PC-3 (cell line): ENCODE results near the gene PLCB4. TPM values are rescaled to one million over a fixed set of nuclear protein-coding genes. Genes with fewer than 3 reads are reported as not detected.

Source experiments
- ATAC-seq: fragments of 200-7000 bp; cut with Tn5 transposase; 2 replicates; pipeline ENCODE4 v1.9.1; 2020; ENCODE audit warnings: mild to moderate bottlenecking, moderate library complexity
- BruUV-seq: library from RNA; stranded (reverse); fragments of 400-500 nt; replicated peaks from 2 replicates; lab custom pipeline; 2021; lab: Mats Ljungman, UMichigan
- CTCF ChIA-PET: fragments of 300-600 bp; sonication (Branson Sonifier 250); formaldehyde crosslinking; loops from one replicate; lab custom pipeline; 2022; ENCODE audit warnings: antibody characterized with exemption; lab: Charles Lee
- POLR2A ChIA-PET: fragments of 300-600 bp; sonication (Branson Sonifier 250); formaldehyde crosslinking; loops from one replicate; lab custom pipeline; 2022; ENCODE audit warnings: antibody characterized with exemption; ENCODE audit not compliant: unreplicated experiment; lab: Charles Lee
- DNase-seq: peaks from one replicate; pipeline ENCODE4 v3.0.0-alpha.2; 2015
- H2AFZ ChIP-seq: fragments of 300-600 bp; sonication (generic); 2 replicates; pipeline ENCODE4 v1.6.0; 2016; ENCODE audit warnings: antibody characterized with exemption, low read length
- H3F3A ChIP-seq: fragments of 300-600 bp; sonication (generic); one replicate; pipeline ENCODE4 v1.6.0; 2017; ENCODE audit warnings: antibody characterized with exemption, low read length, control low read depth, mild to moderate bottlenecking; ENCODE audit not compliant: unreplicated experiment
- H3K27ac ChIP-seq: fragments of 300-600 bp; sonication (generic); 2 replicates; pipeline ENCODE4 v1.5.1; 2016; ENCODE audit warnings: mild to moderate bottlenecking, low read length
- H3K27me3 ChIP-seq: fragments of 300-600 bp; sonication (generic); 2 replicates; pipeline ENCODE4 v1.6.1; 2016; ENCODE audit warnings: low read length, mixed read lengths
- H3K36me3 ChIP-seq: fragments of 300-600 bp; sonication (generic); 2 replicates; pipeline ENCODE4 v1.6.1; 2016; ENCODE audit warnings: low read depth, mixed run types, low read length, mixed read lengths
- H3K4me1 ChIP-seq: fragments of 300-600 bp; sonication (generic); 2 replicates; pipeline ENCODE4 v1.5.1; 2016; ENCODE audit warnings: low read length; ENCODE audit not compliant: insufficient read depth
- H3K4me2 ChIP-seq: fragments of 300-600 bp; sonication (generic); 2 replicates; pipeline ENCODE4 v1.6.0; 2016; ENCODE audit warnings: low read length
- H3K4me3 ChIP-seq: fragments of 300-600 bp; sonication (generic); 2 replicates; pipeline ENCODE4 v1.5.1; 2016; ENCODE audit warnings: mild to moderate bottlenecking, low read length, mixed read lengths
- H3K79me2 ChIP-seq: fragments of 300-600 bp; sonication (generic); 2 replicates; pipeline ENCODE4 v1.6.1; 2017; ENCODE audit warnings: low read length, mixed read lengths
- H3K9ac ChIP-seq: fragments of 300-600 bp; sonication (generic); 2 replicates; pipeline ENCODE4 v1.6.0; 2016; ENCODE audit warnings: mild to moderate bottlenecking, low read length
- H3K9me2 ChIP-seq: fragments of 300-600 bp; sonication (generic); replicated peaks from 2 replicates; pipeline ENCODE4 v1.6.1; 2016; ENCODE audit warnings: mixed run types, low read length, mixed read lengths
- H3K9me3 ChIP-seq: fragments of 300-600 bp; sonication (generic); 2 replicates; pipeline ENCODE4 v1.6.1; 2016; ENCODE audit warnings: low read length, mixed read lengths
- H4K20me1 ChIP-seq: fragments of 300-600 bp; sonication (generic); 2 replicates; pipeline ENCODE4 v1.6.1; 2016; ENCODE audit warnings: low read length, mixed read lengths
- CTCF ChIP-seq: fragments of 300-600 bp; sonication (generic); conservative IDR thresholded peaks from 2 replicates; pipeline ENCODE4 v1.5.1; 2017; ENCODE audit warnings: antibody characterized with exemption, low read depth, mild to moderate bottlenecking, low read length
- EZH2 ChIP-seq: fragments of 300-600 bp; sonication (generic); IDR thresholded peaks from one replicate; pipeline ENCODE4 v1.6.1; 2017; ENCODE audit warnings: antibody characterized with exemption, mild to moderate bottlenecking, low read length; ENCODE audit not compliant: unreplicated experiment
- EZH2phosphoT487 ChIP-seq: fragments of 300-600 bp; sonication (generic); IDR thresholded peaks from 2 replicates; pipeline ENCODE4 v1.6.1; 2018; ENCODE audit warnings: mild to moderate bottlenecking, antibody characterized with exemption, low read length, borderline replicate concordance
- intact Hi-C: fragments of 100-400 bp; cut with micrococcal nuclease; formaldehyde crosslinking; loops from 2 replicates; pipeline ENCODE4 v1.9.0; 2023
- total RNA-seq: library from RNA; depleted of rRNA; stranded (reverse); fragments of >200 nt; gene quantifications from 2 replicates; pipeline ENCODE4 v1.2.3, GENCODE V29; 2014

The PLCB4 gene
- total RNA-seq, 1 experiment from 2014 or later: 25.4 TPM

GRCh38 chr20:9308056-9308455 lies 239.2 kb downstream of the PLCB4 start:
- no peaks in the 10 kb centered on the region for H3K9me2 ChIP-seq
- H3K36me3 ChIP-seq: no peaks in the 10 kb centered on the region
- no peak for TF ChIP-seq CTCF
- no peak for TF ChIP-seq EZH2
- TF ChIP-seq EZH2phosphoT487: no peak
- H4K20me1 ChIP-seq: no peaks in the 10 kb centered on the region
- H3K79me2 ChIP-seq: no peaks in the 10 kb centered on the region
- no peak overlapping the region for H3K9ac ChIP-seq
- ChIA-PET POLR2A (no interaction called here), CTCF (no interaction called here)
- no peak overlapping the region for H3K27ac ChIP-seq
- no peaks in the 10 kb centered on the region for H3F3A ChIP-seq
- BruUV-seq: no TSS peak
- no peaks in the 10 kb centered on the region for H3K9me3 ChIP-seq
- no peak overlapping the region for H3K4me2 ChIP-seq
- no peak for DNase-seq
- peaks cover 24% of the 10 kb centered on the region for H3K4me1 ChIP-seq
- no peak for ATAC-seq
- no peak overlapping the region for H3K4me3 ChIP-seq
- no peaks in the 10 kb centered on the region for H3K27me3 ChIP-seq
- no peak overlapping the region for H2AFZ ChIP-seq
- intact Hi-C loops: no loop called here

GRCh38 chr20:9311132-9311531 lies 242.2 kb downstream of the PLCB4 start:
- Histone ChIP-seq H3K36me3 (no peaks in the 10 kb centered on the region), H3K79me2 (no peaks in the 10 kb centered on the region), H3K27me3 (no peaks in the 10 kb centered on the region), H3K9me3 (no peaks in the 10 kb centered on the region), H2AFZ (no peak overlapping the region), H4K20me1 (no peaks in the 10 kb centered on the region), H3K9ac (no peak overlapping the region), H3K4me1 (peaks cover 20% of the 10 kb centered on the region), H3K4me3 (no peak overlapping the region), H3F3A (no peaks in the 10 kb centered on the region), H3K9me2 (no peaks in the 10 kb centered on the region), H3K4me2 (no peak overlapping the region), H3K27ac (no peak overlapping the region)
- ChIA-PET POLR2A (no interaction called here), CTCF (no interaction called here)
- DNase-seq (no peak), ATAC-seq (no peak)
- no TSS peak for BruUV-seq
- intact Hi-C loops: no loop called here
- no peak for TF ChIP-seq CTCF

- no peaks in the 10 kb centered on the region for H3K9me3 ChIP-seq
- no peak overlapping the region for H3K27ac ChIP-seq
- no peak overlapping the region for H3K4me3 ChIP-seq
- intact Hi-C loops: no loop called here
- ATAC-seq: no peak
- POLR2A ChIA-PET: no interaction called here
- TF ChIP-seq EZH2: no peak
- TF ChIP-seq EZH2phosphoT487: no peak
- H3K4me1 ChIP-seq: no peaks in the 10 kb centered on the region
- H4K20me1 ChIP-seq: no peaks in the 10 kb centered on the region
- no peak overlapping the region for H3K4me2 ChIP-seq
- no peaks in the 10 kb centered on the region for H3K36me3 ChIP-seq
- H3F3A ChIP-seq: no peaks in the 10 kb centered on the region
- no peaks in the 10 kb centered on the region for H3K79me2 ChIP-seq
- BruUV-seq: no TSS peak
- DNase-seq: no peak
- no peaks in the 10 kb centered on the region for H3K27me3 ChIP-seq
- H3K9ac ChIP-seq: no peak overlapping the region
- CTCF ChIA-PET: no interaction called here
- no peak overlapping the region for H2AFZ ChIP-seq
- no peaks in the 10 kb centered on the region for H3K9me2 ChIP-seq
Measured at GRCh38 chr20:9319687-9320384, 250.9 kb downstream of the PLCB4 start.
